IMR-90 (cell line): ENCODE measurements around the gene LINGO1. TPM values are rescaled to one million over a fixed set of nuclear protein-coding genes. Genes with fewer than 3 reads are reported as not detected.

Source experiments
- ATAC-seq: fragments of 200-7000 bp; cut with Tn5 transposase; 2 replicates; pipeline ENCODE4 v1.9.1; 2020; ENCODE audit warnings: low read depth, mild to moderate bottlenecking, moderate library complexity
- BruUV-seq: library from RNA; stranded (reverse); fragments of 400-500 nt; replicated peaks from 2 replicates; lab custom pipeline; 2021; lab: Mats Ljungman, UMichigan
- CTCF ChIA-PET: fragments of 300-600 bp; formaldehyde crosslinking; extraction: SDS; loops from one replicate; lab custom pipeline; 2021; ENCODE audit warnings: antibody characterized with exemption; lab: Yijun Ruan, JAX
- POLR2A ChIA-PET: fragments of 300-600 bp; sonication (Branson Sonifier 250); formaldehyde crosslinking; loops from one replicate; lab custom pipeline; 2022; ENCODE audit warnings: antibody characterized with exemption; ENCODE audit not compliant: unreplicated experiment; lab: Charles Lee
- DNase-seq: peaks from one replicate; pipeline ENCODE4 v3.0.0; 2013
- H2AFZ ChIP-seq: replicated peaks from 2 replicates; pipeline ENCODE3; 2013; ENCODE audit warnings: low read length, mild to moderate bottlenecking; ENCODE audit not compliant: poor library complexity
- H2AK5ac ChIP-seq: 2 replicates; pipeline ENCODE4 v1.6.1; 2013; ENCODE audit warnings: low read depth, low read length, inconsistent platforms
- H2AK9ac ChIP-seq: replicated peaks from 2 replicates; pipeline ENCODE3; 2013; ENCODE audit warnings: mild to moderate bottlenecking, low read depth, low read length, moderate library complexity; ENCODE audit not compliant: poor library complexity
- H2BK120ac ChIP-seq: 2 replicates; pipeline ENCODE4 v1.6.1; 2013; ENCODE audit warnings: low read depth, low read length, inconsistent platforms
- H2BK15ac ChIP-seq: 3 replicates; pipeline ENCODE4 v1.6.1; 2013; ENCODE audit warnings: low read depth, low read length, inconsistent platforms
- H2BK20ac ChIP-seq: 2 replicates; pipeline ENCODE4 v1.6.1; 2013; ENCODE audit warnings: low read depth, mild to moderate bottlenecking, inconsistent platforms, low read length, moderate library complexity
- H2BK5ac ChIP-seq: 2 replicates; pipeline ENCODE4 v1.6.1; 2013; ENCODE audit warnings: mild to moderate bottlenecking, low read depth, low read length, inconsistent platforms; ENCODE audit not compliant: poor library complexity, severe bottlenecking
- H3K14ac ChIP-seq: replicated peaks from 2 replicates; pipeline ENCODE4 v1.6.1; 2013; ENCODE audit warnings: low read depth, low read length, inconsistent platforms
- H3K18ac ChIP-seq: 2 replicates; pipeline ENCODE4 v1.6.1; 2013; ENCODE audit warnings: low read depth, low read length, control low read depth
- H3K23ac ChIP-seq: 2 replicates; pipeline ENCODE4 v1.6.1; 2013; ENCODE audit warnings: low read depth, low read length, inconsistent platforms
- H3K27ac ChIP-seq: 2 replicates; pipeline ENCODE4 v1.5.1; 2013; ENCODE audit warnings: mild to moderate bottlenecking, control low read depth, low read length; ENCODE audit not compliant: insufficient read depth
- H3K27me3 ChIP-seq: 2 replicates; pipeline ENCODE4 v1.6.1; 2013; ENCODE audit warnings: low read length; ENCODE audit not compliant: control insufficient read depth, insufficient read depth
- H3K36me3 ChIP-seq: 2 replicates; pipeline ENCODE4 v1.6.1; 2013; ENCODE audit warnings: low read length, mixed read lengths; ENCODE audit not compliant: control insufficient read depth, insufficient read depth
- H3K4ac ChIP-seq: 2 replicates; pipeline ENCODE4 v1.6.1; 2013; ENCODE audit warnings: low read depth, low read length, inconsistent platforms
- H3K4me1 ChIP-seq: 2 replicates; pipeline ENCODE4 v1.6.1; 2013; ENCODE audit warnings: low read length, mixed read lengths; ENCODE audit not compliant: control insufficient read depth, insufficient read depth
- H3K4me2 ChIP-seq: 2 replicates; pipeline ENCODE4 v1.6.1; 2013; ENCODE audit warnings: low read depth, mild to moderate bottlenecking, control low read depth, low read length, moderate library complexity
- H3K4me3 ChIP-seq: 2 replicates; pipeline ENCODE4 v1.5.1; 2013; ENCODE audit warnings: low read depth, mild to moderate bottlenecking, control low read depth, low read length, moderate library complexity; ENCODE audit not compliant: insufficient read depth
- H3K56ac ChIP-seq: 2 replicates; pipeline ENCODE4 v1.6.1; 2013; ENCODE audit warnings: low read length, inconsistent platforms; ENCODE audit not compliant: insufficient read depth; ENCODE audit errors: extremely low read depth
- H3K79me1 ChIP-seq, 2 experiments: 2 replicates each; pipeline ENCODE4 v1.6.1; 2013; ENCODE audit warnings: low read length in 2 of 2, inconsistent platforms in 1 of 2, low read depth in 1 of 2
- H3K9ac ChIP-seq: 2 replicates; pipeline ENCODE4 v1.6.1; 2013; ENCODE audit warnings: low read depth, low read length, control low read depth
- H3K9me1 ChIP-seq: 2 replicates; pipeline ENCODE4 v1.6.1; 2013; ENCODE audit warnings: low read length, inconsistent platforms; ENCODE audit not compliant: insufficient read depth
- H3K9me3 ChIP-seq: 2 replicates; pipeline ENCODE4 v1.6.1; 2013; ENCODE audit warnings: low read length; ENCODE audit not compliant: control insufficient read depth, insufficient read depth
- H4K20me1 ChIP-seq: 2 replicates; pipeline ENCODE4 v1.6.1; 2013; ENCODE audit warnings: low read length, inconsistent platforms; ENCODE audit not compliant: insufficient read depth
- H4K5ac ChIP-seq: 2 replicates; pipeline ENCODE4 v1.6.1; 2013; ENCODE audit warnings: mild to moderate bottlenecking, low read depth, low read length, control low read depth
- H4K8ac ChIP-seq, 2 experiments: 2 replicates each; pipeline ENCODE4 v1.6.1; 2013; ENCODE audit warnings: low read depth in 2 of 2, low read length in 2 of 2, control low read depth in 1 of 2, inconsistent platforms in 1 of 2
- H4K91ac ChIP-seq: 2 replicates; pipeline ENCODE4 v1.6.1; 2013; ENCODE audit warnings: low read depth, low read length, inconsistent platforms; ENCODE audit not compliant: insufficient read depth
- BHLHE40 ChIP-seq: fragments of 150-350 bp; IDR thresholded peaks from 2 replicates; pipeline ENCODE4 v1.6.1; 2016; ENCODE audit warnings: mild to moderate bottlenecking, low read depth, low read length
- CEBPB ChIP-seq: IDR thresholded peaks from 2 replicates; pipeline ENCODE4 v1.6.1; 2012; ENCODE audit warnings: low read depth, low read length, improper control_type of control experiment
- RAD21 ChIP-seq: IDR thresholded peaks from 2 replicates; pipeline ENCODE4 v1.6.1; 2012; ENCODE audit warnings: low read length, improper control_type of control experiment
- RCOR1 ChIP-seq: IDR thresholded peaks from 2 replicates; pipeline ENCODE4 v1.6.1; 2012; ENCODE audit warnings: mild to moderate bottlenecking, low read length, improper control_type of control experiment; ENCODE audit not compliant: insufficient replicate concordance
- SMC3 ChIP-seq: fragments of 150-350 bp; IDR thresholded peaks from 2 replicates; pipeline ENCODE4 v1.6.1; 2016; ENCODE audit warnings: low read depth, mild to moderate bottlenecking, antibody characterized with exemption, low read length, moderate library complexity
- WGBS, 2 experiments: methylation state at CpG; one replicate each; pipeline versions ENCODE4 v1.1.5 to v1.1.7; 2013; ENCODE audit warnings: missing lambda C conversion rate in 2 of 2; ENCODE audit not compliant: insufficient read length in 1 of 2; ENCODE audit errors: extremely low coverage in 2 of 2; 5-methylcytosine and 5-hydroxymethylcytosine counted together
- dilution Hi-C: fragments of 300-500 bp; cut with HindIII; formaldehyde crosslinking; loops from one replicate; pipeline ENCODE4 v1.14.3; 2018; ENCODE audit warnings: low sequenced_read_pairs; ENCODE audit not compliant: unreplicated experiment
- in situ Hi-C: fragments of 300-500 bp; cut with MboI; formaldehyde crosslinking; loops from 3 replicates; pipeline ENCODE4 v1.14.3; 2019; ENCODE audit warnings: low sequenced_read_pairs, inconsistent platforms, mixed read lengths
- intact Hi-C: fragments of 100-400 bp; cut with micrococcal nuclease; formaldehyde crosslinking; loops from 2 replicates; pipeline ENCODE4 v1.10.0; 2022
- polyA plus RNA-seq, 3 experiments: library from polyadenylated mRNA; depleted of rRNA; stranded (reverse); fragments of >200 nt; gene quantifications; 2 replicates each; pipeline ENCODE4 v1.2.3, GENCODE V29; 2012; ENCODE audit warnings: low replicate concordance in 1 of 3
- total RNA-seq: library from RNA; depleted of rRNA; stranded (reverse); fragments of >200 nt; gene quantifications from 2 replicates; pipeline ENCODE4 v1.2.3, GENCODE V29; 2012

LINGO1 gene
- total and polyA plus RNA-seq, 2 of the 4 experiments (the other 2 are of a cell fraction), result 0.05 TPM; not detected in 1

- no peak for TF ChIP-seq RAD21
Measured at GRCh38 chr15:77637851-77638692, 5.4 kb upstream of the LINGO1 start (continued).

GRCh38 chr15:77636209-77636608, 3.5 kb upstream of the LINGO1 start:
- H3K9me1 ChIP-seq, result no peaks in the 10 kb centered on the region
- CTCF ChIA-PET, result interaction anchor here (1.9 kb wide), 1 partner anchor 185 kb away, joined by 7 read pairs; no protein-coding TSS in a partner anchor
- H3K4ac ChIP-seq, result no peak overlapping the region
- in situ Hi-C loops (no loop called here), intact Hi-C loops (no loop called here), dilution Hi-C loops (no loop called here)
- TF ChIP-seq RAD21, result no peak
- no peak for TF ChIP-seq BHLHE40
- TF ChIP-seq RCOR1, result no peak
- TF ChIP-seq CEBPB, result no peak
- TF ChIP-seq SMC3, result no peak
- no peak overlapping the region for H3K18ac ChIP-seq
- H2BK120ac ChIP-seq, result no peak overlapping the region
- H3K56ac ChIP-seq, result no peak overlapping the region
- no peak overlapping the region for H2BK15ac ChIP-seq
- H4K20me1 ChIP-seq, result 0 out of 2 replicates have a peak, but pooled peaks cover 4% of the 10 kb centered on the region
- H2AFZ ChIP-seq, result no peak overlapping the region
- DNase-seq (no peak), ATAC-seq (no peak)
- no peak overlapping the region for H3K23ac ChIP-seq
- peaks cover 78% of the 10 kb centered on the region for H3K27me3 ChIP-seq
- no peak overlapping the region for H3K9ac ChIP-seq
- whole genome bisulfite sequencing, 2 experiments, result 17% methylated on average over 1 of the region's 5 CpGs; no CpG with 5 or more reads in 1 of the 2 experiments
- no peak overlapping the region for H4K91ac ChIP-seq
- no peak overlapping the region for H4K5ac ChIP-seq
- H3K4me2 ChIP-seq, result no peak overlapping the region
- H3K36me3 ChIP-seq, result no peaks in the 10 kb centered on the region
- POLR2A ChIA-PET, result no interaction called here
- H3K79me1 ChIP-seq, result no peaks in the 10 kb centered on the region
- no peak overlapping the region for H3K4me3 ChIP-seq
- no TSS peak for BruUV-seq
- H3K9me3 ChIP-seq, result no peaks in the 10 kb centered on the region
- no peak overlapping the region for H3K27ac ChIP-seq
- H3K14ac ChIP-seq, result no peak overlapping the region
- peaks cover 3% of the 10 kb centered on the region; the same call in 1 of the 2 replicates for H3K4me1 ChIP-seq
- H2BK5ac ChIP-seq, result no peak overlapping the region
- H2BK20ac ChIP-seq, result no peak overlapping the region
- H2AK9ac ChIP-seq, result no peak overlapping the region
- no peak overlapping the region for H4K8ac ChIP-seq
- H2AK5ac ChIP-seq, result no peak overlapping the region
